MCF 10A (cell line): ENCODE results near the gene AKR1D1. TPM values are rescaled to one million over a fixed set of nuclear protein-coding genes. Genes with fewer than 3 reads are reported as not detected.

ENCODE experiments used
- BruUV-seq: library from RNA; stranded (reverse); fragments of 400-500 nt; replicated peaks from 2 replicates; lab custom pipeline; 2021; lab: Mats Ljungman, UMichigan
- CTCF ChIA-PET: fragments of 300-600 bp; sonication (Branson Sonifier 250); formaldehyde crosslinking; extraction: SDS; loops from one replicate; lab custom pipeline; 2021; ENCODE audit warnings: antibody characterized with exemption, inconsistent platforms; lab: Yijun Ruan, JAX
- POLR2A ChIA-PET: fragments of 300-600, 350-650 bp; sonication (Branson Sonifier 250); formaldehyde crosslinking; extraction: SDS; loops from one replicate; lab custom pipeline; 2020; ENCODE audit warnings: antibody characterized with exemption, inconsistent platforms; lab: Yijun Ruan, JAX
- DNase-seq: peaks from one replicate; pipeline ENCODE4 v3.0.0-alpha.2; 2018; ENCODE audit not compliant: unreplicated experiment
- H3K27ac Mint-ChIP-seq: one replicate; pipeline ENCODE4 v1.8.0; 2022; ENCODE audit warnings: mild to moderate bottlenecking, low read depth, mixed read lengths; ENCODE audit not compliant: unreplicated experiment
- H3K27me3 Mint-ChIP-seq: one replicate; pipeline ENCODE4 v1.8.0; 2022; ENCODE audit warnings: mixed read lengths; ENCODE audit not compliant: insufficient read depth, unreplicated experiment
- H3K36me3 Mint-ChIP-seq: one replicate; pipeline ENCODE4 v1.8.0; 2022; ENCODE audit warnings: mild to moderate bottlenecking, moderate library complexity, mixed read lengths; ENCODE audit not compliant: insufficient read depth, unreplicated experiment
- H3K4me1 Mint-ChIP-seq: one replicate; pipeline ENCODE4 v1.8.0; 2022; ENCODE audit warnings: mixed read lengths; ENCODE audit not compliant: insufficient read depth, unreplicated experiment
- H3K4me3 Mint-ChIP-seq: one replicate; pipeline ENCODE4 v1.8.0; 2022; ENCODE audit warnings: mild to moderate bottlenecking, moderate library complexity, mixed read lengths; ENCODE audit not compliant: unreplicated experiment
- H3K9me3 Mint-ChIP-seq: one replicate; pipeline ENCODE4 v1.8.0; 2022; ENCODE audit warnings: mixed read lengths; ENCODE audit not compliant: unreplicated experiment
- CTCF ChIP-seq: fragments of 200-600 bp; IDR thresholded peaks from one replicate; pipeline ENCODE4 v1.8.0; 2022; ENCODE audit warnings: antibody characterized with exemption, mild to moderate bottlenecking; ENCODE audit not compliant: unreplicated experiment
- intact Hi-C: fragments of 100-400 bp; cut with micrococcal nuclease; formaldehyde crosslinking; loops from 2 replicates; pipeline ENCODE4 v1.14.1; 2022
- total RNA-seq: library from RNA; stranded (reverse); gene quantifications from 2 replicates; pipeline ENCODE4 v1.2.3, GENCODE V29; 2022

AKR1D1 gene
- total RNA-seq, 1 experiment from 2014 or later: not detected

GRCh38 chr7:138030679-138031351 lies 45.4 kb upstream of the AKR1D1 start:
- DNase-seq: peak; percentile 8
- Mint-ChIP-seq H3K27me3 (no peaks in the 10 kb centered on the region), H3K36me3 (no peaks in the 10 kb centered on the region), H3K4me3 (no peak overlapping the region), H3K9me3 (no peaks in the 10 kb centered on the region), H3K4me1 (peaks cover 7% of the 10 kb centered on the region), H3K27ac (peak overlapping the region; percentile 49)
- ChIA-PET CTCF (interaction anchor here (0.6 to 1.1 kb wide), 5 partner anchors 10 to 689 kb away, joined by 3 to 6 read pairs (median 4); no protein-coding TSS in a partner anchor), POLR2A (interaction anchor here (1.0 kb wide), 1 partner anchor 19 kb away, joined by 3 read pairs; no protein-coding TSS in a partner anchor)
- intact Hi-C loops: no loop called here
- TF ChIP-seq CTCF: no peak
- no TSS peak for BruUV-seq

- no peak overlapping the region for H3K27ac Mint-ChIP-seq
- ChIA-PET POLR2A (interaction anchor here (0.7 kb wide), 1 partner anchor 65 kb away, joined by 3 read pairs; no protein-coding TSS in a partner anchor), CTCF (interaction anchor here (0.9 to 1.4 kb wide), 2 partner anchors 22 to 375 kb away, joined by 3 to 4 read pairs; no protein-coding TSS in a partner anchor)
- no peaks in the 10 kb centered on the region for H3K27me3 Mint-ChIP-seq
- no peak overlapping the region for H3K4me3 Mint-ChIP-seq
- intact Hi-C loops: no loop called here
- no TSS peak for BruUV-seq
- H3K36me3 Mint-ChIP-seq: no peaks in the 10 kb centered on the region
- no peaks in the 10 kb centered on the region for H3K9me3 Mint-ChIP-seq
- DNase-seq: no peak
- TF ChIP-seq CTCF: no peak
- peaks cover 7% of the 10 kb centered on the region for H3K4me1 Mint-ChIP-seq
Observed at GRCh38 chr7:138032186-138032585, 44.1 kb upstream of the AKR1D1 start.

- intact Hi-C loops: no loop called here
- Mint-ChIP-seq H3K4me3 (no peak overlapping the region), H3K4me1 (peaks cover 7% of the 10 kb centered on the region), H3K36me3 (no peaks in the 10 kb centered on the region), H3K27me3 (no peaks in the 10 kb centered on the region), H3K9me3 (no peaks in the 10 kb centered on the region), H3K27ac (no peak overlapping the region)
- no peak for DNase-seq
- ChIA-PET CTCF (interaction anchor here (0.6 to 1.4 kb wide), 3 partner anchors 42 to 410 kb away, joined by 3 read pairs; no protein-coding TSS in a partner anchor), POLR2A (interaction anchor here (0.7 kb wide), 1 partner anchor 902 kb away, joined by 3 read pairs; no protein-coding TSS in a partner anchor)
- no TSS peak for BruUV-seq
- TF ChIP-seq CTCF: no peak
Observed at GRCh38 chr7:138032770-138033169, 43.5 kb upstream of the AKR1D1 start.

- intact Hi-C loops: no loop called here
- no peak for TF ChIP-seq CTCF
- Mint-ChIP-seq H3K4me3 (no peak overlapping the region), H3K27me3 (no peaks in the 10 kb centered on the region), H3K9me3 (no peaks in the 10 kb centered on the region), H3K36me3 (no peaks in the 10 kb centered on the region), H3K4me1 (peaks cover 7% of the 10 kb centered on the region), H3K27ac (no peak overlapping the region)
- ChIA-PET POLR2A (interaction anchor here (0.7 kb wide), 1 partner anchor 902 kb away, joined by 3 read pairs; no protein-coding TSS in a partner anchor), CTCF (interaction anchor here (0.6 to 1.4 kb wide), 4 partner anchors 42 to 725 kb away, joined by 3 read pairs; no protein-coding TSS in a partner anchor)
- no peak for DNase-seq
- BruUV-seq: no TSS peak
Observed at GRCh38 chr7:138033241-138033640, 43.0 kb upstream of the AKR1D1 start.
